Measurements from ENCODE around the gene AQP9.

The AQP9 gene

DNA sequence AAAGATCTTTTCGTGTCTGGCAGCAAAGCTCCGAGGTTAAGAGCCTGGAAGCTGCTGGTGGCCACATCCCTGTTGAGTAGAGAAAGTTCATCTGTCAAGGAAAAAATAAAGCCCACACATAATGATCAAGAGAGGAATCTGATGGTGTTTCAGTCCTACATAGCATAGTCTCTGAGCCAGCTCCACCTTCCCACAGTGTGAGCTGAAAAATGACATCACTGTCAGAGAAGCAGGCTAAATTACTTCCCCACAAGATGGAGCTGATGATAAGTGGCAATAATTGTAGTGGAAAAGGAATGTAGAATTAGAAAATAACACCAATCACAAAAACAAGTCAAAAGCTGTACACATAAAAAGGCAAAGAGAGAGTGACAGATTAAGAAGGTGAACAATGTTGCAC is 84.5 kb downstream of the AQP9 start:
- TF ChIP-seq ZC3H10 (CRISPR knock-in tag; IDR thresholded peaks at IDR 0.05): no peak
- TF ChIP-seq, protein P1, sequence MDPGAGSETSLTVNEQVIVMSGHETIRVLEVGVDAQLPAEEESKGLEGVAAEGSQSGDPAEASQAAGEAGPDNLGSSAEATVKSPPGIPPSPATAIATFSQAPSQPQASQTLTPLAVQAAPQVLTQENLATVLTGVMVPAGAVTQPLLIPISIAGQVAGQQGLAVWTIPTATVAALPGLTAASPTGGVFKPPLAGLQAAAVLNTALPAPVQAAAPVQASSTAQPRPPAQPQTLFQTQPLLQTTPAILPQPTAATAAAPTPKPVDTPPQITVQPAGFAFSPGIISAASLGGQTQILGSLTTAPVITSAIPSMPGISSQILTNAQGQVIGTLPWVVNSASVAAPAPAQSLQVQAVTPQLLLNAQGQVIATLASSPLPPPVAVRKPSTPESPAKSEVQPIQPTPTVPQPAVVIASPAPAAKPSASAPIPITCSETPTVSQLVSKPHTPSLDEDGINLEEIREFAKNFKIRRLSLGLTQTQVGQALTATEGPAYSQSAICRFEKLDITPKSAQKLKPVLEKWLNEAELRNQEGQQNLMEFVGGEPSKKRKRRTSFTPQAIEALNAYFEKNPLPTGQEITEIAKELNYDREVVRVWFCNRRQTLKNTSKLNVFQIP (CRISPR knock-in tag; IDR thresholded peaks at IDR 0.05; ENCODE audit: borderline replicate concordance, low read depth): no peak
- TF ChIP-seq TOX (CRISPR knock-in tag; IDR thresholded peaks at IDR 0.05; ENCODE audit: borderline replicate concordance): no peak
- no peak for TF ChIP-seq SNAI2 (CRISPR knock-in tag; IDR thresholded peaks at IDR 0.05)
- TF ChIP-seq TCF4 (CRISPR knock-in tag; IDR thresholded peaks at IDR 0.05; ENCODE audit: borderline replicate concordance): no peak
- TF ChIP-seq ZNF8 (CRISPR knock-in tag; IDR thresholded peaks at IDR 0.05): no peak
- no peak for TF ChIP-seq BACH2 (CRISPR knock-in tag; IDR thresholded peaks at IDR 0.05; ENCODE audit: borderline replicate concordance)
- TF ChIP-seq ZFP30 (CRISPR knock-in tag; IDR thresholded peaks at IDR 0.05): no peak
- TF ChIP-seq CREB5 (CRISPR knock-in tag; IDR thresholded peaks at IDR 0.05; ENCODE audit: low read depth): no peak
- TF ChIP-seq OSR1 (CRISPR knock-in tag; IDR thresholded peaks at IDR 0.05): no peak
- TF ChIP-seq GLIS3 (CRISPR knock-in tag; IDR thresholded peaks at IDR 0.05): no peak
- TF ChIP-seq RARB (CRISPR knock-in tag; IDR thresholded peaks at IDR 0.05): no peak
- TF ChIP-seq, protein P2, sequence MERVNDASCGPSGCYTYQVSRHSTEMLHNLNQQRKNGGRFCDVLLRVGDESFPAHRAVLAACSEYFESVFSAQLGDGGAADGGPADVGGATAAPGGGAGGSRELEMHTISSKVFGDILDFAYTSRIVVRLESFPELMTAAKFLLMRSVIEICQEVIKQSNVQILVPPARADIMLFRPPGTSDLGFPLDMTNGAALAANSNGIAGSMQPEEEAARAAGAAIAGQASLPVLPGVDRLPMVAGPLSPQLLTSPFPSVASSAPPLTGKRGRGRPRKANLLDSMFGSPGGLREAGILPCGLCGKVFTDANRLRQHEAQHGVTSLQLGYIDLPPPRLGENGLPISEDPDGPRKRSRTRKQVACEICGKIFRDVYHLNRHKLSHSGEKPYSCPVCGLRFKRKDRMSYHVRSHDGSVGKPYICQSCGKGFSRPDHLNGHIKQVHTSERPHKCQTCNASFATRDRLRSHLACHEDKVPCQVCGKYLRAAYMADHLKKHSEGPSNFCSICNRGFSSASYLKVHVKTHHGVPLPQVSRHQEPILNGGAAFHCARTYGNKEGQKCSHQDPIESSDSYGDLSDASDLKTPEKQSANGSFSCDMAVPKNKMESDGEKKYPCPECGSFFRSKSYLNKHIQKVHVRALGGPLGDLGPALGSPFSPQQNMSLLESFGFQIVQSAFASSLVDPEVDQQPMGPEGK (CRISPR knock-in tag; IDR thresholded peaks at IDR 0.05; ENCODE audit: borderline replicate concordance): no peak
- no peak for TF ChIP-seq CSDC2 (CRISPR knock-in tag; IDR thresholded peaks at IDR 0.05)
- TF ChIP-seq ZNF565 (CRISPR knock-in tag; conservative IDR thresholded peaks at IDR 0.05; ENCODE audit: low read depth): no peak
- no peak for TF ChIP-seq ISL1 (CRISPR knock-in tag; IDR thresholded peaks at IDR 0.05)
- TF ChIP-seq ESRRG (CRISPR knock-in tag; IDR thresholded peaks at IDR 0.05): no peak
- no peak for TF ChIP-seq ZFP3 (CRISPR knock-in tag; IDR thresholded peaks at IDR 0.05)
- no peak for TF ChIP-seq CSRNP3 (CRISPR knock-in tag; IDR thresholded peaks at IDR 0.05)
- TF ChIP-seq TSHZ2 (CRISPR knock-in tag; IDR thresholded peaks at IDR 0.05): no peak
- peak; percentile 30; the same call in 1 of the 3 replicates for ATAC-seq

- TF ChIP-seq SNAI2 (CRISPR knock-in tag; IDR thresholded peaks at IDR 0.05): no peak
- no peak for TF ChIP-seq OSR1 (CRISPR knock-in tag; IDR thresholded peaks at IDR 0.05)
- no peak for TF ChIP-seq TOX (CRISPR knock-in tag; IDR thresholded peaks at IDR 0.05; ENCODE audit: borderline replicate concordance)
- TF ChIP-seq, protein P2 (CRISPR knock-in tag; IDR thresholded peaks at IDR 0.05; ENCODE audit: borderline replicate concordance): no peak
- no peak for TF ChIP-seq CREB5 (CRISPR knock-in tag; IDR thresholded peaks at IDR 0.05; ENCODE audit: low read depth)
- no peak for TF ChIP-seq TCF4 (CRISPR knock-in tag; IDR thresholded peaks at IDR 0.05; ENCODE audit: borderline replicate concordance)
- TF ChIP-seq ARNTL (CRISPR knock-in tag; IDR thresholded peaks at IDR 0.05; ENCODE audit: borderline replicate concordance, low read depth): no peak
- no peak for TF ChIP-seq CSDC2 (CRISPR knock-in tag; IDR thresholded peaks at IDR 0.05)
- TF ChIP-seq ZNF70 (CRISPR knock-in tag; IDR thresholded peaks at IDR 0.05): no peak
- TF ChIP-seq ISL1 (CRISPR knock-in tag; IDR thresholded peaks at IDR 0.05): no peak
- TF ChIP-seq ZFP30 (CRISPR knock-in tag; IDR thresholded peaks at IDR 0.05): no peak
- no peak for TF ChIP-seq BACH2 (CRISPR knock-in tag; IDR thresholded peaks at IDR 0.05; ENCODE audit: borderline replicate concordance)
- no peak for TF ChIP-seq ZFP3 (CRISPR knock-in tag; IDR thresholded peaks at IDR 0.05)
- no peak for TF ChIP-seq ZC3H10 (CRISPR knock-in tag; IDR thresholded peaks at IDR 0.05)
- TF ChIP-seq ZNF565 (CRISPR knock-in tag; conservative IDR thresholded peaks at IDR 0.05; ENCODE audit: low read depth): no peak
- TF ChIP-seq PPARA (CRISPR knock-in tag; IDR thresholded peaks at IDR 0.05; ENCODE audit: borderline replicate concordance): no peak
- TF ChIP-seq RARB (CRISPR knock-in tag; IDR thresholded peaks at IDR 0.05): no peak
- no peak for TF ChIP-seq ESRRG (CRISPR knock-in tag; IDR thresholded peaks at IDR 0.05)
- no peak for ATAC-seq
Observed at GRCh38 chr15:58223432-58223831, 85.3 kb downstream of the AQP9 start.
